SU-DHL-6 (cell line): ENCODE measurements around the gene HDAC7.

ENCODE experiments used
- H2AFZ ChIP-seq: fragments of 200-600 bp; sonication (generic); 2 replicates; pipeline ENCODE4 v1.6.1; 2014; ENCODE audit warnings: low read depth, mild to moderate bottlenecking, moderate library complexity, mixed read lengths, antibody characterized with exemption, low read length; ENCODE audit not compliant: severe bottlenecking
- H3F3A ChIP-seq: fragments of 200-600 bp; shearing (Covaris generic); 2 replicates; pipeline ENCODE4 v1.6.0; 2016; ENCODE audit warnings: antibody characterized with exemption, mild to moderate bottlenecking; ENCODE audit not compliant: insufficient read depth
- H3K27ac ChIP-seq: fragments of 200-600 bp; sonication (generic); 2 replicates; pipeline ENCODE4 v1.5.1; 2016; ENCODE audit warnings: low read depth, mild to moderate bottlenecking, low read length, moderate library complexity, mixed read lengths
- H3K27me3 ChIP-seq: fragments of 200-600 bp; sonication (generic), shearing (Covaris generic); 2 replicates; pipeline ENCODE4 v1.6.0; 2014; ENCODE audit warnings: mild to moderate bottlenecking, low read length
- H3K36me3 ChIP-seq: fragments of 200-600 bp; sonication (generic); 2 replicates; pipeline ENCODE4 v1.6.1; 2014; ENCODE audit warnings: mild to moderate bottlenecking, low read length, mixed read lengths
- H3K4me2 ChIP-seq: fragments of 300-600, 200-600 bp; shearing (Covaris generic), sonication (generic); 2 replicates; pipeline ENCODE4 v1.6.0; 2014; ENCODE audit warnings: low read length, low read depth, mild to moderate bottlenecking; ENCODE audit not compliant: poor library complexity, severe bottlenecking
- H3K4me3 ChIP-seq: fragments of 200-600 bp; sonication (generic); 2 replicates; pipeline ENCODE4 v1.5.1; 2014; ENCODE audit warnings: antibody characterized with exemption, low read length, mild to moderate bottlenecking, mixed read lengths; ENCODE audit not compliant: insufficient read depth, poor library complexity, severe bottlenecking
- H3K79me2 ChIP-seq: fragments of 200-600 bp; sonication (generic); 2 replicates; pipeline ENCODE4 v1.6.1; 2014; ENCODE audit warnings: mild to moderate bottlenecking, low read length, moderate library complexity; ENCODE audit not compliant: insufficient read depth
- H3K9ac ChIP-seq: fragments of 200-600 bp; sonication (generic); 2 replicates; pipeline ENCODE4 v1.7.0; 2014; ENCODE audit warnings: mild to moderate bottlenecking, low read length
- H3K9me2 ChIP-seq: fragments of 200-600 bp; sonication (generic); replicated peaks from 2 replicates; pipeline ENCODE4 v1.6.1; 2014; ENCODE audit warnings: low read length; ENCODE audit not compliant: insufficient read depth
- H3K9me3 ChIP-seq: fragments of 200-600 bp; sonication (generic); 2 replicates; pipeline ENCODE4 v1.6.1; 2014; ENCODE audit warnings: low read length, mixed read lengths; ENCODE audit not compliant: insufficient read depth
- H4K20me1 ChIP-seq: fragments of 200-600 bp; sonication (generic); 2 replicates; pipeline ENCODE4 v1.6.1; 2014; ENCODE audit warnings: low read depth, mild to moderate bottlenecking, antibody characterized with exemption, low read length, moderate library complexity, mixed read lengths
- CTCF ChIP-seq: fragments of 200-600 bp; sonication (generic); IDR thresholded peaks from one replicate; pipeline ENCODE4 v1.5.1; 2017; ENCODE audit warnings: antibody characterized with exemption, mild to moderate bottlenecking, low read length, moderate library complexity; ENCODE audit not compliant: insufficient read depth, poor library complexity, severe bottlenecking
- EZH2phosphoT487 ChIP-seq: fragments of 200-600 bp; sonication (generic), shearing (Covaris generic); conservative IDR thresholded peaks from 2 replicates; pipeline ENCODE4 v1.6.1; 2018; ENCODE audit warnings: mild to moderate bottlenecking, antibody characterized with exemption, low read length, moderate library complexity, mixed read lengths

Gene HDAC7

GRCh38 chr12:47757840-47758583, 61.7 kb downstream of the HDAC7 start:
- H3K9ac ChIP-seq = no peak overlapping the region

GRCh38 chr12:47757364-47757839, 62.3 kb downstream of the HDAC7 start:
- no peak overlapping the region for H2AFZ ChIP-seq
- no peaks in the 10 kb centered on the region for H3K79me2 ChIP-seq
- H3K9me3 ChIP-seq = no peaks in the 10 kb centered on the region
- H4K20me1 ChIP-seq = no peaks in the 10 kb centered on the region
- no peaks in the 10 kb centered on the region for H3F3A ChIP-seq
- no peaks in the 10 kb centered on the region for H3K36me3 ChIP-seq
- no peak overlapping the region for H3K4me2 ChIP-seq
- no peaks in the 10 kb centered on the region for H3K27me3 ChIP-seq
- H3K4me3 ChIP-seq = no peak overlapping the region
- H3K9me2 ChIP-seq = no peaks in the 10 kb centered on the region
- no peak for TF ChIP-seq CTCF
- no peak for TF ChIP-seq EZH2phosphoT487
- H3K27ac ChIP-seq = no peak overlapping the region
- no peak overlapping the region for H3K9ac ChIP-seq

More at GRCh38 chr12:47757840-47758583, 61.7 kb downstream of the HDAC7 start:
- H3K27ac ChIP-seq = no peak overlapping the region
- H4K20me1 ChIP-seq = no peaks in the 10 kb centered on the region
- no peaks in the 10 kb centered on the region for H3K27me3 ChIP-seq
- H3K36me3 ChIP-seq = no peaks in the 10 kb centered on the region
- no peak overlapping the region for H3K4me2 ChIP-seq
- H3K9me3 ChIP-seq = no peaks in the 10 kb centered on the region
- H3K79me2 ChIP-seq = no peaks in the 10 kb centered on the region
- no peak for TF ChIP-seq EZH2phosphoT487
- no peaks in the 10 kb centered on the region for H3K9me2 ChIP-seq
- no peak overlapping the region for H2AFZ ChIP-seq
- no peaks in the 10 kb centered on the region for H3F3A ChIP-seq
- H3K4me3 ChIP-seq = no peak overlapping the region

- Histone ChIP-seq H3K27me3 (no peaks in the 10 kb centered on the region), H3K27ac (no peak overlapping the region), H2AFZ (no peak overlapping the region), H3K9ac (no peak overlapping the region), H3K9me2 (no peaks in the 10 kb centered on the region), H3K4me2 (no peak overlapping the region), H3K36me3 (no peaks in the 10 kb centered on the region), H3K4me3 (no peak overlapping the region), H3K79me2 (no peaks in the 10 kb centered on the region), H3F3A (no peaks in the 10 kb centered on the region), H4K20me1 (no peaks in the 10 kb centered on the region), H3K9me3 (no peaks in the 10 kb centered on the region)
- TF ChIP-seq CTCF (no peak), EZH2phosphoT487 (no peak)
Measured at GRCh38 chr12:47755655-47756562, 63.8 kb downstream of the HDAC7 start.
